NT2/D1 (cell line): ENCODE data around the gene TRIM46.

ENCODE experiments used
- SUZ12 ChIP-seq: IDR thresholded peaks from 2 replicates; pipeline ENCODE4 v1.6.1; 2011; ENCODE audit not compliant: insufficient read length, insufficient read depth; ENCODE audit errors: extremely low read depth
- YY1 ChIP-seq: IDR thresholded peaks from 2 replicates; pipeline ENCODE4 v1.6.1; 2011; ENCODE audit not compliant: insufficient read length, insufficient read depth
- ZNF274 ChIP-seq: IDR thresholded peaks from 2 replicates; pipeline ENCODE4 v1.6.1; 2011; ENCODE audit warnings: mild to moderate bottlenecking, low read depth, low read length

- TF ChIP-seq SUZ12 = no peak
- no peak for TF ChIP-seq YY1
- no peak for TF ChIP-seq ZNF274
These were observed 45.5 kb upstream of the TRIM46 start for GRCh38 chr1:155127967-155128754.
